ENCODE data around the gene AAMDC. TPM values are rescaled to one million over a fixed set of nuclear protein-coding genes. Genes with fewer than 3 reads are reported as not detected.
"Not testable (repeated sequence)": the region's sequence is repeated elsewhere in the genome, so short reads cannot be mapped to it uniquely, and the experiment has no call there.

AAMDC gene
- total RNA-seq, 1 experiment from 2014 or later: 11.7 TPM

DNA sequence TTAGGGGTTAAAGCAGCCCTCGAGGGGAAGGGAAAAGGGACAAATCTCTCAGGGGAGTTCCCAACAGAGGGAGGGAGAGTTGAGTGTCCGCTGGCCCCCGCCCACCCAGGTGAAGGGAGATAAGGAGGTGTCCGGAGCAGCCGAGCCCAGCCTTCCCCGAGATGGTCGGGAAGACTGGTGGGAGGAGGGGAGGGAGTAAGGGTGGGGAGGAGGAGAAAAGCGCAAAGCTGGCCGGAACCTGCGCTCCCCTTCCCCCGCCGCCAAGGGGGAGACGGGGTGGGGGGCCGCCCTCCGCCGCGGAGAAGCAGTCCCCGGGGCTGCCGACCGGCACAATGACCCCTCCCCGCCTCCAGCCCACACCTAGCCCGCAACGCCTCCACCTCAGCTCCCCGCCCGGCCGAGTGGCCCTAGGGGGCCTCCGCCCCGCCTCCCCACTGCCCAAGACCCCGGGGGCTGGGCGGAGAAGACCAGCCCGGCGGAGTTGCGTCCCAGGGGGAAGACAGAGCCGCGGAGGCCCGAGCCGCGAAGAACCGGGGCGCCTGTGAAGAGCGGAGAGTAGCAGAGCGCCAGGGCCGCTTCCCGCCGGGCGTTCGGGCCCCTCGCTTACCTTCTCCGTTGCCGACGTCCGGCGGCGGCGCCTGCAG lies 901 bp upstream of the AAMDC start:
- Mint-ChIP-seq H3K4me3 (ENCODE audit: low read depth, unreplicated experiment) (peak overlapping the region; percentile 90), H3K27me3 (ENCODE audit: unreplicated experiment) (no peaks in the 10 kb centered on the region), H3K36me3 (ENCODE audit: insufficient read depth, unreplicated experiment) (peaks cover 29% of the 10 kb centered on the region), H3K4me1 (ENCODE audit: low read depth, unreplicated experiment) (peaks cover 18% of the 10 kb centered on the region), H3K9me3 (ENCODE audit: low read depth, unreplicated experiment) (no peaks in the 10 kb centered on the region), H3K27ac (ENCODE audit: unreplicated experiment) (peak overlapping the region; percentile 85)
- intact Hi-C loops (cut with micrococcal nuclease; ENCODE audit: unreplicated experiment): loop anchor here (10.0 kb wide), 1 partner anchor 105 kb away; no protein-coding TSS in a partner anchor
- TF ChIP-seq, protein P1, sequence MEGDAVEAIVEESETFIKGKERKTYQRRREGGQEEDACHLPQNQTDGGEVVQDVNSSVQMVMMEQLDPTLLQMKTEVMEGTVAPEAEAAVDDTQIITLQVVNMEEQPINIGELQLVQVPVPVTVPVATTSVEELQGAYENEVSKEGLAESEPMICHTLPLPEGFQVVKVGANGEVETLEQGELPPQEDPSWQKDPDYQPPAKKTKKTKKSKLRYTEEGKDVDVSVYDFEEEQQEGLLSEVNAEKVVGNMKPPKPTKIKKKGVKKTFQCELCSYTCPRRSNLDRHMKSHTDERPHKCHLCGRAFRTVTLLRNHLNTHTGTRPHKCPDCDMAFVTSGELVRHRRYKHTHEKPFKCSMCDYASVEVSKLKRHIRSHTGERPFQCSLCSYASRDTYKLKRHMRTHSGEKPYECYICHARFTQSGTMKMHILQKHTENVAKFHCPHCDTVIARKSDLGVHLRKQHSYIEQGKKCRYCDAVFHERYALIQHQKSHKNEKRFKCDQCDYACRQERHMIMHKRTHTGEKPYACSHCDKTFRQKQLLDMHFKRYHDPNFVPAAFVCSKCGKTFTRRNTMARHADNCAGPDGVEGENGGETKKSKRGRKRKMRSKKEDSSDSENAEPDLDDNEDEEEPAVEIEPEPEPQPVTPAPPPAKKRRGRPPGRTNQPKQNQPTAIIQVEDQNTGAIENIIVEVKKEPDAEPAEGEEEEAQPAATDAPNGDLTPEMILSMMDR (IDR thresholded peaks at IDR 0.05; ENCODE audit: unreplicated experiment): no peak
- no TSS peak for BruUV-seq (replicated peaks)
- peak; percentile 46 for DNase-seq
- CTCF ChIA-PET: no interaction called here

DNA sequence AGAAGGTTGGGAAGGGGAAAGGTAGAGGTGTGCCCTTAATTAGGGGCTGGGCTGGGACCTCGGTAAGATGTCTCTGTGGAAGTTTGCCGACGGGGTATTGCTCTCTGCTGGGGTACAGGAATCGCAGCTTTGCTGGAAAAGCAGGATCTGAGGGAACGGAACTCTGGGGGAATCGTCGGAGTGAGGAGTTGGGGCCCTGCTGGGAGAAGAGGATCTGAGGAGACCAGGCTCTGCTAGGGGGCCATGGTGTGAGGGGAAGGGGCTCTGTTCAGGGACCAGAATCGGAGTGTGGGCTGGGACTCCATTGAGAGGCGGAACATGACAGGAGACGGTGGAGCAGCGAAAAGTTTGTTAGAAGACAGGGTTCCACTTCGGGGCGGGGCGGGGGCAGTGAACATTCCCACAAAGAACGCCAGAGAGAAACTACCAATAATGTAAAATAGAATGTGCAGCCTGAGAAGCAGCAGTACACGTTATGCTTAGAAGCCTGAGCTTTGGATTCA lies 456 bp downstream of the AAMDC start:
- Mint-ChIP-seq H3K4me3 (ENCODE audit: low read depth, unreplicated experiment) (peak overlapping the region; percentile 90), H3K4me1 (ENCODE audit: low read depth, unreplicated experiment) (peaks cover 18% of the 10 kb centered on the region), H3K27me3 (ENCODE audit: unreplicated experiment) (no peaks in the 10 kb centered on the region), H3K27ac (ENCODE audit: unreplicated experiment) (peak overlapping the region; percentile 68), H3K9me3 (ENCODE audit: low read depth, unreplicated experiment) (no peaks in the 10 kb centered on the region), H3K36me3 (ENCODE audit: insufficient read depth, unreplicated experiment) (peaks cover 29% of the 10 kb centered on the region)
- intact Hi-C loops (cut with micrococcal nuclease; ENCODE audit: unreplicated experiment): no loop called here
- TF ChIP-seq, protein P1 (IDR thresholded peaks at IDR 0.05; ENCODE audit: unreplicated experiment): no peak
- peak; percentile 14 for DNase-seq
- CTCF ChIA-PET: interaction anchor here (0.6 kb wide), 1 partner anchor 173 kb away, joined by 7 read pairs; the partner anchor contains the start of gene INTS4
- BruUV-seq (replicated peaks): no TSS peak

DNA sequence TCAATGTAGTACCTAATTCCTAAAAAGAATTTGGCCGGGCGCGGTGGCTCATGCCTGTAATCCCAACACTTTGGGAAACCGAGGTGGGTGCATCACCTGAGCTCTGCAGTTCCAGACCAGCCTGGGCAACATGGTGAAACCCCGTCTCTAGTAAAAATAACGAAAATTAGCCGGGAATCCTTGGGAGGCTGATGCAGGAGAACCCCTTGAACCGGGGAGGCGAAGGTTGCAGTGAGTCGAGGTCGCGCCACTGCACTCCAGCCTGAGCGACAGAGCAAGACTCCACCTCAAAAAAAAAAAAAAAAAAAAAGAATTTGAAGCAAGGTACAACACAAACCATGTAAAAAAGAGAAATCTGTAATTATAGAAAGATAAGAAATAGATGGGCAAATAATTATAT lies 1.2 kb downstream of the AAMDC start:
- H3K27ac Mint-ChIP-seq (ENCODE audit: unreplicated experiment); intact Hi-C loops (cut with micrococcal nuclease; ENCODE audit: unreplicated experiment); DNase-seq; CTCF ChIA-PET; H3K27me3 Mint-ChIP-seq (ENCODE audit: unreplicated experiment); H3K9me3 Mint-ChIP-seq (ENCODE audit: low read depth, unreplicated experiment): not testable (repeated sequence)
- BruUV-seq (replicated peaks): TSS peak; percentile 45
- Mint-ChIP-seq H3K36me3 (ENCODE audit: insufficient read depth, unreplicated experiment) (peaks cover 29% of the 10 kb centered on the region), H3K4me1 (ENCODE audit: low read depth, unreplicated experiment) (peaks cover 11% of the 10 kb centered on the region), H3K4me3 (ENCODE audit: low read depth, unreplicated experiment) (peak overlapping the region; percentile 90)

DNA sequence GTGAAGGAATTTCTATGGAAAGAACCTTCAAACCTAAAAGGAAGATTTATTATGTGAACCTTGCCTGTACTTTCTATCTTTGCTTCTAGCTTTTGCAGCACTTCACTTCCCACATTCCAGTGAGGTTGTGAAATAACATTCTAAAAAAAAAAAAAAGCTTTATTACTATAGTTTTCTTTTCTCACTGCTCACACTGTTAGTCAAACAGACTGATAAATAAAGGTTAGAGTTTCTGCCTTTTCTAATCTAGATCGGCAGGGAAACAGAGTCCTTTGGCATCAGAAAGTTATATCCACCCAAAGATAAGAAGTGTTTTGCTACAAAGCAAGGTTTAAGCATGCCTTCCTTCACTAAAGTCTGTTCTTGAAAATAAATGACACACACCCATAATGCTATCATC lies 2.8 kb downstream of the AAMDC start:
- Mint-ChIP-seq H3K27ac (ENCODE audit: unreplicated experiment) (no peak overlapping the region), H3K36me3 (ENCODE audit: insufficient read depth, unreplicated experiment) (peaks cover 29% of the 10 kb centered on the region), H3K9me3 (ENCODE audit: low read depth, unreplicated experiment) (no peaks in the 10 kb centered on the region), H3K27me3 (ENCODE audit: unreplicated experiment) (no peaks in the 10 kb centered on the region), H3K4me1 (ENCODE audit: low read depth, unreplicated experiment) (peaks cover 7% of the 10 kb centered on the region), H3K4me3 (ENCODE audit: low read depth, unreplicated experiment) (no peak overlapping the region)
- no peak for DNase-seq
- CTCF ChIA-PET: interaction anchor here (0.6 kb wide), 1 partner anchor 55 kb away, joined by 3 read pairs; no protein-coding TSS in a partner anchor
- no TSS peak for BruUV-seq (replicated peaks)
- intact Hi-C loops (cut with micrococcal nuclease; ENCODE audit: unreplicated experiment): no loop called here
- TF ChIP-seq, protein P1 (IDR thresholded peaks at IDR 0.05; ENCODE audit: unreplicated experiment): no peak

DNA sequence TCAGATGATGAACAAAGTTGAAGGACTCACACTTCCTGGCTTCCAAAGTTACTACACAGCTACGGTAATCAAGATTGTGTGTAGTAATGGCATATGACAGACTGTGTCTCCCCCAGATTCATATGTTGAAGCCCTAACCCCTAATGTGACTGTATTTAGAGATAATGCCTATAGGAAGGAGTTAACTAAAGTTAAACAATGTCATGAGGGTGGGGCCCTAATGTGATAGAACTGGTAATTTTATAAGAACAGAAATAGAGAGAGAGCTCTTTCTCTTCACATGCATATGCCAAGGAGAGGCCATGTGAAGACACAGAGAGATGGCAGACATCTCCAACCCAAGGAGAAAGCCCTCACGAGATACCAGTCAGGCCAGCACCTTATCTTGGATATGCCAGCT lies 8.0 kb downstream of the AAMDC start:
- CTCF ChIA-PET: no interaction called here
- no peaks in the 10 kb centered on the region for H3K4me1 Mint-ChIP-seq (ENCODE audit: low read depth, unreplicated experiment)
- H3K27ac Mint-ChIP-seq (ENCODE audit: unreplicated experiment): no peak overlapping the region
- H3K36me3 Mint-ChIP-seq (ENCODE audit: insufficient read depth, unreplicated experiment): no peaks in the 10 kb centered on the region
- no peak overlapping the region for H3K4me3 Mint-ChIP-seq (ENCODE audit: low read depth, unreplicated experiment)
- H3K9me3 Mint-ChIP-seq (ENCODE audit: low read depth, unreplicated experiment): no peaks in the 10 kb centered on the region
- no TSS peak for BruUV-seq (replicated peaks)
- TF ChIP-seq, protein P1 (IDR thresholded peaks at IDR 0.05; ENCODE audit: unreplicated experiment): no peak
- H3K27me3 Mint-ChIP-seq (ENCODE audit: unreplicated experiment): no peaks in the 10 kb centered on the region
- intact Hi-C loops (cut with micrococcal nuclease; ENCODE audit: unreplicated experiment): no loop called here
- DNase-seq: no peak
